H1 (cell line): Measurements from ENCODE around the gene ADK.

Source experiments
- CTCF ChIP-seq, 3 experiments: IDR thresholded peaks; 1 replicate in 2 of 3; 2 replicates in 1 of 3; pipeline versions ENCODE4 v1.5.1 to v1.6.1; 2011; ENCODE audit warnings: low read length in 3 of 3, mild to moderate bottlenecking in 3 of 3, inconsistent platforms in 2 of 3, low read depth in 1 of 3, moderate library complexity in 1 of 3; ENCODE audit not compliant: insufficient read depth in 1 of 3; ENCODE audit errors: control extremely low read depth in 1 of 3
- EP300 ChIP-seq, 2 experiments: IDR thresholded peaks; 1 replicate in 1 of 2; 2 replicates in 1 of 2; pipeline ENCODE4 v1.6.1; 2011 to 2012; ENCODE audit warnings: low read depth in 2 of 2, low read length in 2 of 2, mild to moderate bottlenecking in 2 of 2, borderline replicate concordance in 1 of 2, inconsistent platforms in 1 of 2, moderate library complexity in 1 of 2
- HDAC2 ChIP-seq, 2 experiments: fragments of 300-600 bp in 1 of 2; sonication (generic) in 1 of 2; IDR thresholded peaks; 2 replicates each; pipeline ENCODE4 v1.6.1; 2011 to 2012; ENCODE audit warnings: low read depth in 2 of 2, low read length in 2 of 2, mild to moderate bottlenecking in 2 of 2, moderate library complexity in 2 of 2, borderline replicate concordance in 1 of 2, inconsistent platforms in 1 of 2
- POLR2A ChIP-seq, 2 experiments: IDR thresholded peaks; 1 replicate in 1 of 2; 2 replicates in 1 of 2; pipeline ENCODE4 v1.6.1; 2011; ENCODE audit warnings: low read depth in 2 of 2, low read length in 2 of 2, mild to moderate bottlenecking in 2 of 2; ENCODE audit errors: control extremely low read depth in 1 of 2
- POLR2AphosphoS5 ChIP-seq: IDR thresholded peaks from 2 replicates; pipeline ENCODE4 v1.6.1; 2011; ENCODE audit warnings: low read depth, low read length
- RAD21 ChIP-seq, 2 experiments: IDR thresholded peaks in 1 of 2; conservative IDR thresholded peaks in 1 of 2; 2 replicates each; pipeline ENCODE4 v1.6.1; 2011; ENCODE audit warnings: low read depth in 2 of 2, low read length in 2 of 2, improper control_type of control experiment in 1 of 2, inconsistent platforms in 1 of 2, mild to moderate bottlenecking in 1 of 2, moderate library complexity in 1 of 2
- TEAD4 ChIP-seq: IDR thresholded peaks from 2 replicates; pipeline ENCODE4 v1.6.1; 2012; ENCODE audit warnings: low read depth, low read length, inconsistent platforms, mixed read lengths

- no peak for TF ChIP-seq POLR2AphosphoS5
- no peak for TF ChIP-seq POLR2A (IDR thresholded peaks at IDR 0.05; ENCODE audit: control extremely low read depth in 1 of 2, low read depth in 2 of 2, low read length in 2 of 2)
- TF ChIP-seq EP300 (IDR thresholded peaks at IDR 0.05; ENCODE audit: borderline replicate concordance in 1 of 2, low read depth in 2 of 2, low read length in 2 of 2) = no peak
- no peak for TF ChIP-seq RAD21 (IDR thresholded peaks at IDR 0.05 in 1 of 2, conservative IDR thresholded peaks at IDR 0.05 in 1 of 2; ENCODE audit: low read depth in 2 of 2, low read length in 2 of 2)
- no peak for TF ChIP-seq HDAC2 (IDR thresholded peaks at IDR 0.05; ENCODE audit: borderline replicate concordance in 1 of 2, low read depth in 2 of 2, low read length in 2 of 2)
- no peak for TF ChIP-seq TEAD4
- TF ChIP-seq CTCF (IDR thresholded peaks at IDR 0.05; ENCODE audit: control extremely low read depth in 1 of 3, insufficient read depth in 1 of 3, low read depth in 1 of 3, low read length in 3 of 3) = no peak
Measured at GRCh38 chr10:74406006-74406405, 255.0 kb downstream of the ADK start.
